SK-N-MC (cell line): ENCODE data around the gene EEIG1.

Source experiments
- EZH2 ChIP-seq: fragments of 200-600 bp; sonication (generic); IDR thresholded peaks from one replicate; pipeline ENCODE4 v1.6.1; 2017; ENCODE audit warnings: antibody characterized with exemption
- POLR2AphosphoS5 ChIP-seq: IDR thresholded peaks from 2 replicates; pipeline ENCODE4 v1.6.1; 2012; ENCODE audit warnings: mild to moderate bottlenecking, low read depth, low read length, borderline replicate concordance

GRCh38 chr9:127949827-127950512 lies 30.8 kb downstream of the EEIG1 start:
- TF ChIP-seq EZH2: no peak
- no peak for TF ChIP-seq POLR2AphosphoS5
